ENCODE results near the gene RIN3. TPM values are rescaled to one million over a fixed set of nuclear protein-coding genes. Genes with fewer than 3 reads are reported as not detected.

RIN3 gene
- total RNA-seq, 3 donors from 2014 or later: 10.7 to 19.7 (median 12.1) TPM

DNA sequence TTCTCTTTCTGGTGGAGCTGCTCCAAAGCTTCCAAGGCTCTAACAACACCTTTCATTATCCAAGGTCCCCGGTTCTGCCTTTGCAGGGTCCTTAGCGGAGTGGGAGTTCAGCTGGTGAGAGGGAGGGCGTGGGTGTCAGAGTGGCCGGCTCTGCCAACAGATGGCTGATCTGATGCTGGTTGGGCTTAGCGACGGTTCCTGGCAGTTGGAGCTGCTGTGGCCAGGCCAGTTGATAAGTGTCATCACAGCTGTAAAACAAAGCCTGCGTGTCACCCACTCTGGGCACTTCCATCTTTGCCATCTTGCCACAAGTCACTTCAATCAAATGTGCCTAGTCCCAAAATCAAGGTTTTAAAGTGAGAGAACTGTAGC, 36.3 kb downstream of the RIN3 start:
- TF ChIP-seq POLR2AphosphoS5 (IDR thresholded peaks at IDR 0.05) (no peak), POLR2A (IDR thresholded peaks at IDR 0.05) (no peak)
- TF ChIP-seq, protein P1, sequence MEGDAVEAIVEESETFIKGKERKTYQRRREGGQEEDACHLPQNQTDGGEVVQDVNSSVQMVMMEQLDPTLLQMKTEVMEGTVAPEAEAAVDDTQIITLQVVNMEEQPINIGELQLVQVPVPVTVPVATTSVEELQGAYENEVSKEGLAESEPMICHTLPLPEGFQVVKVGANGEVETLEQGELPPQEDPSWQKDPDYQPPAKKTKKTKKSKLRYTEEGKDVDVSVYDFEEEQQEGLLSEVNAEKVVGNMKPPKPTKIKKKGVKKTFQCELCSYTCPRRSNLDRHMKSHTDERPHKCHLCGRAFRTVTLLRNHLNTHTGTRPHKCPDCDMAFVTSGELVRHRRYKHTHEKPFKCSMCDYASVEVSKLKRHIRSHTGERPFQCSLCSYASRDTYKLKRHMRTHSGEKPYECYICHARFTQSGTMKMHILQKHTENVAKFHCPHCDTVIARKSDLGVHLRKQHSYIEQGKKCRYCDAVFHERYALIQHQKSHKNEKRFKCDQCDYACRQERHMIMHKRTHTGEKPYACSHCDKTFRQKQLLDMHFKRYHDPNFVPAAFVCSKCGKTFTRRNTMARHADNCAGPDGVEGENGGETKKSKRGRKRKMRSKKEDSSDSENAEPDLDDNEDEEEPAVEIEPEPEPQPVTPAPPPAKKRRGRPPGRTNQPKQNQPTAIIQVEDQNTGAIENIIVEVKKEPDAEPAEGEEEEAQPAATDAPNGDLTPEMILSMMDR (IDR thresholded peaks at IDR 0.05): no peak
- peaks cover 0 to 4% of the 10 kb centered on the region in 2 donors for H3K4me1 ChIP-seq
- no peak for DNase-seq (ENCODE audit: low spot score in 2 of 2)

DNA sequence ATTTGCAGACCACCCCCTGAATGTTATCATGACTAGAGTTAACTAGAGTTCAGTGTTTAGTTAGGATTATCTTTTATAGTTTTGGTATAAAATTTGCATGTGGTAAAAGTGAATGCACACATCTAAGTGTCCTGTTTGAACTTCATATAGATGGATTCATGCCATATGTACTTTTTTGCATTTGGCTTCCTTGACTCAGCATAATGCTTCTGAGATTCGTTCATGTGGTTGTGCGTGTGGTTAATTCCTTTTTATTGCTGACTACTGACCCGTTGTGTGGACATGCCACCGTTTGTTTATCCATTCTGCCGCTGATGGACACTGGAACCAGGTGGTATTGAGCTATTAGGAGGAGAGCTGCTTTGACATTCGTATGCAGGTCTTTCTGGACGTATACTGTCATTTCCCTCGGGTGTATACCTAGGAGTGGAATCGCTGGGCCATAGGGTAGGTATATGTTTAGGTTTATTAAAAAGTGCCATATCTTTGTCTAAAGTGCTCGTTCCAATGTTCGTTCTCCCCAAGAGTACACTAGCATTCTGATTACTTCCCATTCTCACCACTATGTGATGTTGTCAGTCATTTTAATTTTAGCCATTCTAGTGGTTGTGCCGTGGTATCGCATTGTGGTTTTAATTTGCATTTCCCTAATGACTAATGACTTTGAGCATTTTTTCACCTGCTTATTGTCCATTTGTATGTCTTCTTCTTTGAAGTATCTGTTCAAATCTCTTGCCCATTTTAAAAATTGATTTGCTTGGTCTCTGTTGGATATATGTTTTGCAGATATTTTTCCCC, 37.7 kb downstream of the RIN3 start:
- Histone ChIP-seq H3K4me3 (no peak overlapping the region), H3K36me3 (no peaks in the 10 kb centered on the region), H3K4me1 (peaks cover 0 to 4% of the 10 kb centered on the region in 2 donors), H3K27me3 (no peaks in the 10 kb centered on the region), H3K9me3 (no peaks in the 10 kb centered on the region), H3K27ac (no peak overlapping the region)
- no peak for TF ChIP-seq POLR2A (IDR thresholded peaks at IDR 0.05)
- TF ChIP-seq, protein P1 (IDR thresholded peaks at IDR 0.05): peak in 1 of 3 donors; percentile 26
- intact Hi-C loops (cut with DNase I; ENCODE audit: low total_unique reads): loop anchor here (5.0 kb wide), 1 partner anchor 309 kb away; no protein-coding TSS in a partner anchor
- DNase-seq (ENCODE audit: low spot score in 2 of 2): no peak

More for the DNA sequence above, 36.3 kb downstream of the RIN3 start:
- peak overlapping the region; percentile 48 to 84 for H3K27ac ChIP-seq
- intact Hi-C loops (cut with DNase I; ENCODE audit: low total_unique reads): loop anchor here (5.0 kb wide), 1 partner anchor 308 kb away; no protein-coding TSS in a partner anchor
- H3K27me3 ChIP-seq: no peaks in the 10 kb centered on the region
- H3K36me3 ChIP-seq: no peaks in the 10 kb centered on the region
- H3K9me3 ChIP-seq: no peaks in the 10 kb centered on the region
- H3K4me3 ChIP-seq: peak overlapping the region in 1 of 3 donors; percentile 45

DNA sequence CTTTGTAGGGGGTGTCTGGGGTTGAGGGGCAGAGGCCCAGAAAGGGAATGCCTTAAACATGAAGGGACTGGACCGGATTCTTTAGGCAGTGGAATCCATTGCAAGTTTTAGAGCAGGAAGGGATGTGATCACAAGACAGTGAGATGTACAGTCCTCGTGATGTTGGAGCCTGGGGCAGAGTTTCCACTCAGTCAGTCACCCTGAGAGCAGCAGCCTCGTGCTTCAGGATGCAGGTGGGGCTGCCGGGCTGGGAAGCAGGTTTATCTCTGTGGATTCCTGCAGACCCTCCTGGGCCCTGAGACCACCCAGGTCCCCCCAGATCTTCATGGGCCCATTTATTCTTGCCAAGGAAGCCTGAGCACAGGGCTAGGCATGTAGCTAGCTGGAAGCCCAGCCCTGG, 38.5 kb downstream of the RIN3 start:
- TF ChIP-seq POLR2A (IDR thresholded peaks at IDR 0.05) (no peak), POLR2AphosphoS5 (IDR thresholded peaks at IDR 0.05) (no peak)
- TF ChIP-seq, protein P1 (IDR thresholded peaks at IDR 0.05): no peak
- no peaks in the 10 kb centered on the region for H3K27me3 ChIP-seq
- DNase-seq (ENCODE audit: low spot score in 2 of 2): no peak
- no peak overlapping the region for H3K4me3 ChIP-seq
- no peak overlapping the region for H3K27ac ChIP-seq
- no peaks in the 10 kb centered on the region for H3K36me3 ChIP-seq
- H3K9me3 ChIP-seq: no peaks in the 10 kb centered on the region
- intact Hi-C loops (cut with DNase I; ENCODE audit: low total_unique reads): loop anchor here (5.0 kb wide), 1 partner anchor 310 kb away; no protein-coding TSS in a partner anchor
- H3K4me1 ChIP-seq: peaks cover 0 to 4% of the 10 kb centered on the region in 2 donors

DNA sequence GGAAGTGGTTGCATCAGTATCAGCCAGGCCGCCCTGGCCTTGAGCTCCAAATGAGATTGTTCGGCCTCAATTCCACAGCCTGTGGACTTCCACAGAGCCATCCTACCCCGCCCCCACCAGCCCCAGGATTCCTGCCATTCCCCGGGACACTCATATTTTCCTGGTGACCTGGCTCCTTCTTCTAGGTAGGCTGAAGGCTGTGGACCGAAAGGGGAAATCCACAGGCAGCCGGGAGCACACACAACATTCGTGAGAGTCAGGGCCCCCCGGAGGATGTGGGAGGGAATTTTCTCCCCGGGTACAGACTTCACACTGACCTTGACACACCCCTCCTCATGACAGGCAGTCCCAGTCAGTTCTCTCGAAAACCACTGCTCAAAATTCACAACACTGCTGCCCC, 39.9 kb downstream of the RIN3 start:
- H3K27me3 ChIP-seq: no peaks in the 10 kb centered on the region
- peaks cover 0 to 4% of the 10 kb centered on the region in 2 donors for H3K4me1 ChIP-seq
- H3K27ac ChIP-seq: no peak overlapping the region
- intact Hi-C loops (cut with DNase I; ENCODE audit: low total_unique reads): loop anchor here (5.0 kb wide), 1 partner anchor 311 kb away; no protein-coding TSS in a partner anchor
- TF ChIP-seq, protein P1 (IDR thresholded peaks at IDR 0.05): no peak
- TF ChIP-seq POLR2AphosphoS5 (IDR thresholded peaks at IDR 0.05): no peak
- no peak for TF ChIP-seq POLR2A (IDR thresholded peaks at IDR 0.05)
- no peak for DNase-seq (ENCODE audit: low spot score in 2 of 2)
- H3K9me3 ChIP-seq: no peaks in the 10 kb centered on the region
- H3K36me3 ChIP-seq: no peaks in the 10 kb centered on the region
- H3K4me3 ChIP-seq: no peak overlapping the region

DNA sequence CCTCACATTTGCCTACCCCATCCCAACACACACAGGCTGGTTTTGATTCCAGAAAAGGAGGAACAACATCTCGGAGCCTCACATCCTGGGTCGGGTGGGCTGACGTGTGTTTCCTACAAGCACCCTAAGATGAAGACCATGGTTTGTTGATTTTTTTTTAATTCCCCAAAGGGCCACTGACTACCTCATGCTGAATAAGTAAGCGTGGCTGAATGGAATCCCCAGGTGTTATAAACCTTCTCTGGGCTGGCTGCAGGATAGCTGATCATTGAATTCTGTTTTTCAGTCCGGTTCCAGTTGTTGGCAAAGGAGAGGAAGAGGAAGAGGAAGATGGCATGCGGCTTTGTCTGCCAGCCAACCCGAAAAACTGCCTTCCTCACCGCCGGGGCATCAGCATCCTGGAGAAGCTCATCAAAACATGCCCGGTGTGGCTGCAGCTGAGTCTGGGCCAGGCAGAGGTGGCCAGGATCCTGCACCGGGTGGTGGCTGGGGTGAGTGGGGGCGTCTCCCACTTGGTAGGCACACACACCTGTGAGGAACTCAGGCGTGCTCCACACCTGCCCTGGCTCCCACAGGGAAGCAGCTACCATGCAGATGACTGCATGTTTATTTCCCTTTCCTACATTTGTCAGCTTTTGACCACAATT, 42.0 kb downstream of the RIN3 start:
- no peak overlapping the region for H3K27ac ChIP-seq
- no peak for DNase-seq (ENCODE audit: low spot score in 2 of 2)
- TF ChIP-seq, protein P1 (IDR thresholded peaks at IDR 0.05): no peak
- no peak for TF ChIP-seq POLR2AphosphoS5 (IDR thresholded peaks at IDR 0.05)
- no peak for TF ChIP-seq POLR2A (IDR thresholded peaks at IDR 0.05)
- H3K4me3 ChIP-seq: no peak overlapping the region
- H3K4me1 ChIP-seq: no peaks in the 10 kb centered on the region
- no peaks in the 10 kb centered on the region for H3K27me3 ChIP-seq
- intact Hi-C loops (cut with DNase I; ENCODE audit: low total_unique reads): no loop called here
- no peaks in the 10 kb centered on the region for H3K9me3 ChIP-seq
- no peaks in the 10 kb centered on the region for H3K36me3 ChIP-seq
